Skeletal muscle cell (primary cell): ENCODE data around the gene TSFM.

Source experiments
- DNase-seq: peaks from one replicate; pipeline ENCODE4 v3.0.0-alpha.2; 2010; ENCODE audit warnings: low read depth
- H3K4me3 ChIP-seq: 2 replicates; pipeline ENCODE4 v1.5.1; 2011; ENCODE audit warnings: low read depth, mild to moderate bottlenecking, control low read depth, low read length, moderate library complexity

The TSFM gene

GRCh38 chr12:57782608-57783465 is at the start of gene TSFM:
TSFM (plus strand) TSS chr12:57782787; CDS start chr12:57782802, 15 bp downstream.
- DNase-seq, result peak; percentile 81
- peak within 1 kb of the TSS; percentile 100 for H3K4me3 ChIP-seq

GRCh38 chr12:57733928-57734327 is 48.7 kb upstream of the TSFM start:
- H3K4me3 ChIP-seq, result no peak overlapping the region
- no peak for DNase-seq

GRCh38 chr12:57734591-57734990 is 48.0 kb upstream of the TSFM start:
- H3K4me3 ChIP-seq, result no peak overlapping the region
- no peak for DNase-seq

- H3K4me3 ChIP-seq, result peak overlapping the region; percentile 37
- DNase-seq, result no peak
Observed at GRCh38 chr12:57735198-57735855, 47.3 kb upstream of the TSFM start.

GRCh38 chr12:57735952-57736740 is 46.4 kb upstream of the TSFM start:
- H3K4me3 ChIP-seq, result peak overlapping the region; percentile 37
- no peak for DNase-seq

GRCh38 chr12:57736741-57737466 is 45.7 kb upstream of the TSFM start:
- H3K4me3 ChIP-seq, result no peak overlapping the region
- no peak for DNase-seq

GRCh38 chr12:57737467-57738460 is 44.8 kb upstream of the TSFM start:
- H3K4me3 ChIP-seq, result peak overlapping the region; percentile 42
- no peak for DNase-seq

GRCh38 chr12:57738661-57739237 is 43.8 kb upstream of the TSFM start, which contains the start of gene AGAP2:
AGAP2 (minus strand) TSS chr12:57738742; CDS start chr12:57738246, 496 bp downstream.
- peak within 1 kb of the TSS; percentile 42 for H3K4me3 ChIP-seq

GRCh38 chr12:57739387-57739786 is 43.2 kb upstream of the TSFM start:
- no peak overlapping the region for H3K4me3 ChIP-seq
- DNase-seq, result no peak

More at GRCh38 chr12:57738661-57739237, 43.8 kb upstream of the TSFM start, which contains the start of gene AGAP2:
- DNase-seq, result no peak

GRCh38 chr12:57739914-57740538 is 42.6 kb upstream of the TSFM start:
- no peak overlapping the region for H3K4me3 ChIP-seq
- DNase-seq, result no peak

GRCh38 chr12:57740656-57741412 is 41.8 kb upstream of the TSFM start:
- no peak overlapping the region for H3K4me3 ChIP-seq
- no peak for DNase-seq

GRCh38 chr12:57741413-57741789 is 41.2 kb upstream of the TSFM start:
- no peak for DNase-seq
- no peak overlapping the region for H3K4me3 ChIP-seq

- no peak for DNase-seq
- H3K4me3 ChIP-seq, result no peak overlapping the region
Observed at GRCh38 chr12:57741844-57742738, 40.5 kb upstream of the TSFM start.

- H3K4me3 ChIP-seq, result no peak overlapping the region
- DNase-seq, result no peak
Observed at GRCh38 chr12:57743769-57744168, 38.8 kb upstream of the TSFM start.

GRCh38 chr12:57744194-57744776 is 38.3 kb upstream of the TSFM start:
- peak overlapping the region; percentile 93 for H3K4me3 ChIP-seq
- DNase-seq, result peak; percentile 62
